DMS79 treated with DMSO at 0.1 percent for 48 hours (cell line): ENCODE data around the gene PRKCQ.
"Not testable (repeated sequence)": the region's sequence is repeated elsewhere in the genome, so short reads cannot be mapped to it uniquely, and the experiment has no call there.

ENCODE experiments used
- DNase-seq: peaks from one replicate; lab custom pipeline; 2025; lab: John Stamatoyannopoulos, UW

PRKCQ gene

DNA sequence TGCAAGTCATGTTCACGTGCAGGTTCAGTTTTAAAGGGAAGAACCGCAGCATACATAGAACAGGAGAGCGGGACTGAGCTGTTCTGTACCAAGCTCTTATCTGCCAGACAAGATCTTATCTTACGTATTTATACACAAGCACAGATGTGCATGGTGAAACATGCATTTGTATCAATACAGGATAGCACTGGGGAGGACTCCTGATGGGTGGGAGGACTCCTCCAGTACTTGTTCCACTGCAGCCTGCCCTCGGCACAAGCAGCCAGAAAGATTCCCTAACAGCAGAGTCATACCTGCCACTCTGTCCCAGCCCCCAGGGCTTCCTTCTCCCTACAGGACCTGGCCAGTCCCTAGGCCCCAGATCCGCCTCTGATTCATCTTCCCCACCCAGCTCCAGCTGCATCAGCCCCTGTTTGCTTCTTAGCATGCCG lies 13.2 kb upstream of the PRKCQ start:
- no peak for DNase-seq

DNA sequence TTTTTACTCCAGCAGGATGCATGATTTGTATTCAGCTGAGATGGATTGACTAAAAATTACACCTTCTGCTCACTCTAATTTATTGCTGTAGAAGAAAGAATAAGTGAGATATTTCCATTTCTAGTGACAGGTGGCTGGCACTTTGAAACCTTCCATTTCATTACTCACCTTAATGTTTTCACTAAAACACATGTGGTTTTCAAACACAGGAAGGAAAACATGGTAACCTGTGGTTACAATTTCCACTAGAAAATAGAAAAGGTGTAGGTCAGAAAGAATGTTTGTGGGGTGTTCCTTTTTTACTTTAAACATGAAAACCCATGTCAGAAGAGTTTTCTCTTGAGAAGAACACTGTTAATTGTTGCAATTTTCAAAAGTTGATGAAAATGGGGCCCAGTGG lies 12.0 kb upstream of the PRKCQ start:
- DNase-seq, result no peak

DNA sequence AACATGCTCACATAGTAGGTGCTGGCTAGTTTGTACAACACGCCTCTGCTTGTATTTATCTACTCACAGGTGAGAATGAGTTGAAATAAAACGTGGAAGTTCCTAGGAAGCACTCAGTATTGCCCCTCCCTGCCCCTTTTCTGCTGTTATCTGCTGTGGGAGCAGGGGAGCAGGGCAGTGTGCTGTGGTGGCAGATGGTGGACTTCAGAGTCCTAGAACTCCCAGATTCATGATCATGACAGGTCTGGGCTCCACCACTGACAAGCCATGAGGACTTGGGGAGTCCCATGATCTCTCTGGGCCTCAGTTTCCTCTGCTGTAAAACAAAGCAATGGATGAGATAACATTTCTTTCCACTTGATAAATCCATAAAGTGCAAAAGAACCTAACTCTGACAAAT lies 11.6 kb upstream of the PRKCQ start:
- DNase-seq, result no peak

DNA sequence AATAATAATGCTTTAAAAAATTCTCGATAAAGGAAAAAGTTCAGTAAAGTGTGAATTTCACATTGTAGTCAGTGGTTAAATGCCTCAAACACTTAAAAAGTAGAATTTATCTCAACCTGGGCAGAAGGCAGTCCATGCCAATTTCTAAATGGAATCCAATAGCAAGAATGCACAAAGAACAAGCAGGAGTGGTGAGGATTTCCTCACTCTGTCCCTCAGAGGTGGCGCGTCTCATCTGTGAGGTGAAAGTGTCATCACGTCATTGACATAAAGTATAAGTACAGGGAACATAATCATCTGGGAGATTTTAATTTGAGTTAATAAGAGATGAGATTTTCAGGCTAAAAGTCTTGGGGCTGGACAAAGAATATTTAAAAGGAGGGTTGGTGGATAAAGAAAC lies 10.0 kb upstream of the PRKCQ start:
- DNase-seq, result no peak

DNA sequence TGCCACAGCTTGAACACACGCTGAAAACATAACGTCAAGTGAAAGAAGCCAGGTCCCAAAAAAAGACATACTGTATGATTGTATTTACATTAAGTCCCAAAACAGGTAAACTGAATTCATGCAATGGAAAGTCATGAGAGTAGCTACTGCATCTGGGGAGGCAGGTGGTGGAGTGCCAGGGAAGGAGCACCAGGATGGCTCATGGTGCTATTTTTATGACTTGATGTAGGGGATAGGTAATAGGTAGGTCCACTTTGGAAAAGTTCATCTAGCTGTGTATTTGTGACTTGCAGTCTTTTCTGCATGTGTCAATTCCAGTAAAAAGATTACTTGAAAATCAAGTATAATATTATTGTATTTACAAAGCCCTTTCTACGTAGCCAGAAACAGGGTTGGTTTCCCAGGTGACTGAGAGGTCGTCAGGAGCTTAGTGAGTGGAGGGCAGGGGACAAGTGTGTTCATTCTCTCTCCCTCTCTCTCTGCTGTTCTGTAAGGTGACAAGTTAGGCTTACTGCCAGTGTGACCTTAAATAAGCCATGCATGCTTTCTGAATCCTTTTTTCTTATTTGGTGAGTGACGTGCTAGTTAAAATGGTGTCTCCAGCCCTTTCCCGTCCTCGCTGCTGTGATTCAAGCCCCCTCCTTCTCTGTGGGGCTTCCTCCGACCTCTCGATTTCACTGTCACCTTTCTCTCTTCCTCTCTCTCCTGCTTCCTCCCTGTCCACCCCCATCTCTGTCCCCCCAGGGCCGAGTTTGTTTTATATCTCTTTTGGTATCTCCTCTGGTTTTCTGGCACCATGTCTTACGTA lies 9.4 kb upstream of the PRKCQ start:
- DNase-seq, result no peak

- DNase-seq, result no peak
These were observed 8.8 kb upstream of the PRKCQ start for GRCh38 chr10:6588845-6589244.

DNA sequence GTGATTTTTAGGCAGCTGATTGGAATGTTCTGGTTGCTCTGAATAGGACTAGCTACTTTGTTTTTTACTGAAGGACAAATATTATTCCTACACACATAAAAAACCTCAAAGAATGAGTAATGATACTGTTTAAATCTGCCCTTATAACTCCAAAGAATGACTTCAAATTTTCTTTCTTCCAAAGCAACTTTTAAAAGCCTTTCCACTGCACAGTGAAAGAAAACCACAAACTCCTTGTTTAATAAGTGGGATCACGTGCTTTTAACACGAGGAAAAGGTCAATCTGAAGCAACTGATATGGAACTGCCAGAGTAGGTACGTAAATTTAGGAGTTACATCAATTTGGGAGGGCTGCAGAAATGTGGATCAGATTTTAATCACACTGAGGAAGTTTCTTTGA lies 8.0 kb upstream of the PRKCQ start:
- DNase-seq, result no peak

DNA sequence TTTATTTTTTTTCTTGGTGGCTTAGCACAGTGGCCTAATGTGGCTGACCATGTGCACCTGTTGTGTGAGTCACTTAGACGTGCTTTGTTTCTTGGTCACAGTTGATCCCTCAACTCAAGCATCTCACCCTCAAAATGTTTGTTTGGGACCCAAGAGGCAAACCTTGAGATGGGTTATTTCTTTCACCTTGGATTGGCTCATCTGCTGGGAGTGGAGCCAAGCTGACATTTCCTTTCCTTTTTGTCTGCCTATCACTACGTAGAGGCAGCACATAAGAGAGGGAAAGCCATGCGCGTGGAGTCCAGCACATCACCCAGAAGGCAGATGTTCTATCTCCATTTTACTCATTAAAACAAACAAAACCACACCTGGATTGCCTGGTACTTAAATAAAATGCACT lies 6.4 kb upstream of the PRKCQ start:
- no peak for DNase-seq

GRCh38 chr10:6583447-6583846 lies 3.4 kb upstream of the PRKCQ start:
- DNase-seq, result no peak

- DNase-seq, result not testable (repeated sequence)
These were observed 2.8 kb upstream of the PRKCQ start for GRCh38 chr10:6582913-6583312.

GRCh38 chr10:6582298-6582697 lies 2.2 kb upstream of the PRKCQ start:
- no peak for DNase-seq

DNA sequence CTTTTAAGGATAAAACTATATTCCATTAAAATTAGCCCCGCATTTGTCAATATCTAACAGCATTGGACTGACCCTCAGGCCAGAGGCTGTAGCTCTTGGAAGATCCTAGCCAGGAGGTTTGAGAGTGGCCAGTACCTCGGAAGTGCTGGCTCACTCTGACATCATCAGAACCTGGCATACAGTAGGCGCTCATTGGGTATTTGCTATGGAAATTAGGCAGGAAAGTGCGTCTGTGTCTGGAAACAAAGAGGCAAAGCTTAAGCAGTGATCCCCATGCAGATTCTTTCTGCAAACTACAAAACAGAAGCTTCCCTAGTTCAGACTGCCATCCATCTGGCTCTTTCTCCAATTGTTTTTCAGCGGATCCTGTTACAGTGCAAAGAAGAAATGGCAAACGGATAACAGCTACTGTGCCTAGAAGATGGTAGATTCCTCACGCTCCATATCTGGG lies 1.7 kb upstream of the PRKCQ start:
- DNase-seq, result no peak

- not testable (repeated sequence) for DNase-seq
These were observed 1.1 kb upstream of the PRKCQ start for GRCh38 chr10:6581223-6581622.

DNA sequence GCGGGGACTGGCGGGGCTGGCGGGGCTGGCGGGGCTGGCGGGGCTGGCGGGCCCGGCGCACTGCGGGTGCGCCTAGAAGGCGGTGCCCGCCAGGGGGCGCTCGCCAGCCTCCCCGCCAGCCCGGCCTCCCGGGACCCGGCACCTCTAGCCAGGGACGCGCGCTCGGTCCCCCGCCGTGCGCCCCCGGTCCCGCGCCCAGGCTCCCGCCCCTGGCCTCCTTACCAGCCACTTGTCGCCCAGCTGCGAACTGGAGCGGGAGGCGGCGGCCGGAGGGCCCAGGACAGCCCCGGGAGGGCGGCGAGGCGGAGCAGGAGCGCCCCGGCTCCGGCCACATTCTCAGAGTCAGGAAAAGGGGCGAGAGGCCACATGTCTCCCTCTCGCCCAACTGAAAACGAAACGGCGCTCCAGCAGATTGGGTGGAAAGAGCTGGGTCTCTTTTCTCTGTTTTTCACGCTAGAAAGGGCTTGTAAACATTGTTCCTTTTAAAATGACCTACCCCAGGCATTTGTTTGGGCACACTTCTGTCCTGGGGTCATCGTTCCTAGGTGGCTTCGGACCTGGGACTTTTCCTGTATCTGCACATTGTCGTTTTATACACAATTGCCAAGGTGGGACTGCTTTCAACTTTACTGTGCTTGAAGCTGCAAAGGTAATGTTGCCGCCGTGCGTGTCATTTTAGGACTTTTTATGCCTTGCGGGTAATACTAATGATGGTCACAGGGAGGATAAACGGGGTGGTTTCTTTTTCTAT lies 378 bp upstream of the PRKCQ start:
- peak; percentile 0 for DNase-seq

- no peak for DNase-seq
These were observed 733 bp downstream of the PRKCQ start for GRCh38 chr10:6579183-6579903.

DNA sequence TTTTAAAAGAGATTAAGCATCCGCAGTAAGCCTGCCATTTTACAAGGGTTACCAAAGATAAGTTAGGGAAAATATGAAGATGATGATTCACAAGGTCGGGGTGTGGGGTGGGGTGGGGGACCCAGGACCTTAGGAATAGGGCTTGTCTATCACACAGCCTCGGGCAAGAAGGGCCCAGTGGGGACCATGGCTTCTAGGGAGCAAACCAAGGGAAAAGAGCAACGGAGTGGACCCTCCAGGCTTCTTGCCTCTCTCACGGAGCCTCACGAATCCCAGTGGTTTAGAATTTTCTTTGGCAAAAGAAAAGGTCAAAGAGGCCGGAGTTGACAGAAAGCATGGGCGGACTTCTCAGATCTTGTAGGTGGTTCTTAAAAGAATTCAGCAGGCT lies 1.3 kb downstream of the PRKCQ start:
- DNase-seq, result no peak

- DNase-seq, result no peak
These were observed 1.8 kb downstream of the PRKCQ start for GRCh38 chr10:6578251-6578771.

- no peak for DNase-seq
These were observed 3.8 kb downstream of the PRKCQ start for GRCh38 chr10:6576326-6576725.

DNA sequence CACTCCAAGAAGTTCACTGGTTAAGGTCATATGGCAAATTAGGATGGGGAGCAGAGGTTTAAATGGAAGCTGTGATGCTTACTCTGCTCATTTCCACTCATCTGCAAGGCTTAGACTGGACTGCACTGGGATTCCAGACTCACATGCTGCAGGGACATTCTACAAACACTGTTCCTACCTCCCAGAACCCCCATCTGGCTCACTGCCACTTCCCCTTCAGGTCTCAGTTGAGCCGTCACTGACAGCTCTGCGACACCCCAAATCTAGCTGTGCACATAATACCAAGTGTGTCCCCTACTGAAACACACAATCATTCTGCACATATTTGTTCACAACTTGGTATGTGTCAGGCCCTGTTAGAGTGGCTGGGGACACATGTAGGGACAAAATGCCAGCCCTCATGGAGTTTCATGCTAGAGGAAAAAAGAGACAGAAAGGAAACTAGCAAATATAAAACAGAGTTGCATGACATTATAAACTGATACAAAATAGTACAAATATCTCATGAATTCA lies 5.4 kb downstream of the PRKCQ start:
- no peak for DNase-seq

- DNase-seq, result no peak
These were observed 9.2 kb downstream of the PRKCQ start for GRCh38 chr10:6570893-6571292.

- no peak for DNase-seq
These were observed 10.8 kb downstream of the PRKCQ start for GRCh38 chr10:6569259-6569658.

- DNase-seq, result no peak
These were observed 12.2 kb downstream of the PRKCQ start for GRCh38 chr10:6567884-6568283.
